ENCODE measurements around the gene HOXA3. TPM values are rescaled to one million over a fixed set of nuclear protein-coding genes. Genes with fewer than 3 reads are reported as not detected.

Gene HOXA3
- total and polyA plus RNA-seq, 10 of the 15 experiments (the other 5 are each of a cell fraction or from before 2014, with no cell fraction given): 0.05 TPM; not detected in 9

DNA sequence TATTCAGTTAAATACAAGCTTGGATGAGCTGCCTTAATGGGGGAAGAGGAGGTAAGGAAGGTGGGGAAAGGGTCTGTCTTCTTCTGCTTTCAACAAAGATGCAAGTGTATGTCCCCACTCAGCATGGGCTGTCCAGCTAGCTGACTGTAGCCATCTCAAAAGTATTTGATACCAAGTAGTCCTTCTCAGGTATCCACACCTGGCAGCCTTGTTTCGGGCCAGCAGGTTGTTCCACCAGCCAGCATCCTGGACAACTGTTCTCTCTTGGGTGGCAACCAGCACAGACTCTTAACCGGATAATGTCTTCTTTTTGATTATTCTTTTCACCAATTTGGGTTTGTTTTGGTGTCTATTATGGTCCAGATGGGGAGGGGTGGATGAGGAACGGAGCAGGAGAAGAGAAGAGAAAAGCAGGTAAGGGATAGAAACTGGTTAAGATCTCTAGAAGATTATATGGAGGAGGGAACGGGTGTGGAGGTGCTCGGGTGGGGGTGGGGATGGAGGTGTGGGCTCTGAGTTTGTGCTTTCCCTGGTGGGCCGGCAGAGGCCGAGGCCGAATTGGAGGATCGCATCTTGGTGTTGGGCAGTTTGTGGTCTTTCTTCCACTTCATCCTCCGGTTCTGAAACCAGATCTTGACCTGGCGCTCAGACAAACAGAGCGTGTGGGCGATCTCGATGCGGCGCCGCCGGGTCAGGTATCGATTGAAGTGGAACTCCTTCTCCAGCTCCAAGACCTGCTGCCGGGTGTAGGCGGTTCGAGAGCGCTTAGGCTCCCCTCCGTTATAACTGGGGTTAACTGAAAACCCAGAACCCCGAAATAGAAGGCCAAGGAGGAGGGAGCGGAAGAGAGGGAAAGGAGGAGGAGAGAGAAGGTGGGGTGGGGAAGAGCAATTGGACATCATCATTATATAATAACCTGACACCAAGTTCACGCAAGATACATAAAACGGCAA is 23.3 kb downstream of the HOXA3 start:
- Histone ChIP-seq H3K27ac (ENCODE audit: control insufficient read depth, insufficient read depth) (no peak overlapping the region), H2AFZ (ENCODE audit: control insufficient read depth, low read depth, low read length) (no peak overlapping the region), H3K36me3 (ENCODE audit: control insufficient read depth in 2 of 2, insufficient read depth in 2 of 2, low read length in 1 of 2) (no peaks in the 10 kb centered on the region), H3K9me3 (replicated peaks; ENCODE audit: control insufficient read depth, insufficient read depth, low read length) (no peaks in the 10 kb centered on the region; the same call in 2 of the 3 replicates), H3K4me1 (ENCODE audit: control insufficient read depth, insufficient read depth, low read length) (no peaks in the 10 kb centered on the region), H4K20me1 (ENCODE audit: control insufficient read depth, insufficient read depth) (no peaks in the 10 kb centered on the region), H3K79me2 (ENCODE audit: control insufficient read depth, insufficient read depth, low read length) (no peaks in the 10 kb centered on the region), H3K9ac (ENCODE audit: control insufficient read depth, insufficient read depth, low read length) (no peak overlapping the region), H3K4me2 (ENCODE audit: control insufficient read depth, insufficient read depth) (no peak overlapping the region), H3K4me3 (no peak overlapping the region), H3K27me3 (replicated peaks in 1 of 2; ENCODE audit: control insufficient read depth in 2 of 2, insufficient read depth in 2 of 2, low read length in 1 of 2) (peaks cover 0 to 2% of the 10 kb centered on the region in 2 experiments; a peak in 2 of 4 replicates)
- intact Hi-C loops (cut with micrococcal nuclease; ENCODE audit: unreplicated experiment) (no loop called here), in situ Hi-C loops (cut with MboI) (no loop called here)
- TF ChIP-seq, protein P1, sequence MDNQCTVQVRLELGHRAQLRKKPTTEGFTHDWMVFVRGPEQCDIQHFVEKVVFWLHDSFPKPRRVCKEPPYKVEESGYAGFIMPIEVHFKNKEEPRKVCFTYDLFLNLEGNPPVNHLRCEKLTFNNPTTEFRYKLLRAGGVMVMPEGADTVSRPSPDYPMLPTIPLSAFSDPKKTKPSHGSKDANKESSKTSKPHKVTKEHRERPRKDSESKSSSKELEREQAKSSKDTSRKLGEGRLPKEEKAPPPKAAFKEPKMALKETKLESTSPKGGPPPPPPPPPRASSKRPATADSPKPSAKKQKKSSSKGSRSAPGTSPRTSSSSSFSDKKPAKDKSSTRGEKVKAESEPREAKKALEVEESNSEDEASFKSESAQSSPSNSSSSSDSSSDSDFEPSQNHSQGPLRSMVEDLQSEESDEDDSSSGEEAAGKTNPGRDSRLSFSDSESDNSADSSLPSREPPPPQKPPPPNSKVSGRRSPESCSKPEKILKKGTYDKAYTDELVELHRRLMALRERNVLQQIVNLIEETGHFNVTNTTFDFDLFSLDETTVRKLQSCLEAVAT (IDR thresholded peaks at IDR 0.05): no peak
- TF ChIP-seq MTA2 (IDR thresholded peaks at IDR 0.05; ENCODE audit: low read depth): no peak
- no TSS peak for BruUV-seq (replicated peaks)
- ATAC-seq (no peak), DNase-seq (ENCODE audit: low read depth, low spot score) (no peak), FAIRE-seq (no peak)
- 92% methylated on average over 28 of the region's 28 CpGs for WGBS (ENCODE audit: insufficient coverage, insufficient replicate concordance, low lambda C conversion rate, missing lambda C conversion rate)
- SMC1A ChIA-PET (ENCODE audit: uncharacterized antibody, unreplicated experiment): interaction anchor here (1.0 kb wide), 1 partner anchor 22 kb away, joined by 3 read pairs; no protein-coding TSS in a partner anchor
- RAD21 ChIA-PET (ENCODE audit: unreplicated experiment): no interaction called here
- CTCF ChIA-PET: interaction anchor here (0.9 kb wide), 1 partner anchor 21 kb away, joined by 4 read pairs; no protein-coding TSS in a partner anchor
- POLR2A ChIA-PET: no interaction called here

DNA sequence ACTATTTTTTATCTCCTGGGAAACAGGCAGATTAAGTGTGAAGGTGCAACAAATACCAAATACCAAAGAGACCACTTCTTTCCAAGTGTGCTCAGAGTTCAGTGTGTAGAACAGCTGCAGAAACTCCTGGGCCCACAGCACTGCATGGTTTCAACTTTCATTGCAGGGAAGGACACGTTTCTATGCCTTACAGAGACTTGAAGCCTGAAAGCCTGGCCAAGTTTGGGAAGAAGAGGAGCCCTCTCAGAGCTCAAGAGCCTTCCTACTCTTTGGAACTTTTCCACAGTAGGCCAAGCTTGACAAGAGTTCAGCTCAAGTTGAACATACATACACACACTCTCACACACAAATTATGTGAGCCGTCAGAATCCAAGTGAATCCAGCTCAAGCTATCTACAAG is 24.3 kb downstream of the HOXA3 start:
- Histone ChIP-seq H3K27me3 (replicated peaks in 1 of 2; ENCODE audit: control insufficient read depth in 2 of 2, insufficient read depth in 2 of 2, low read length in 1 of 2) (peaks cover 0 to 2% of the 10 kb centered on the region in 2 experiments; a peak in 2 of 4 replicates), H3K27ac (ENCODE audit: control insufficient read depth, insufficient read depth) (no peak overlapping the region), H3K4me1 (ENCODE audit: control insufficient read depth, insufficient read depth, low read length) (no peaks in the 10 kb centered on the region), H3K4me3 (no peak overlapping the region), H3K9me3 (replicated peaks; ENCODE audit: control insufficient read depth, insufficient read depth, low read length) (no peaks in the 10 kb centered on the region; the same call in 2 of the 3 replicates), H4K20me1 (ENCODE audit: control insufficient read depth, insufficient read depth) (no peaks in the 10 kb centered on the region), H3K9ac (ENCODE audit: control insufficient read depth, insufficient read depth, low read length) (no peak overlapping the region), H3K79me2 (ENCODE audit: control insufficient read depth, insufficient read depth, low read length) (no peaks in the 10 kb centered on the region), H3K36me3 (ENCODE audit: control insufficient read depth in 2 of 2, insufficient read depth in 2 of 2, low read length in 1 of 2) (no peaks in the 10 kb centered on the region), H2AFZ (ENCODE audit: control insufficient read depth, low read depth, low read length) (no peak overlapping the region), H3K4me2 (ENCODE audit: control insufficient read depth, insufficient read depth) (no peak overlapping the region)
- RAD21 ChIA-PET (ENCODE audit: unreplicated experiment): no interaction called here
- no peak for ATAC-seq
- SMC1A ChIA-PET (ENCODE audit: uncharacterized antibody, unreplicated experiment): interaction anchor here (1.0 to 1.2 kb wide), 2 partner anchors 23 to 101 kb away, joined by 3 read pairs; no protein-coding TSS in a partner anchor
- no peak for DNase-seq (ENCODE audit: low read depth, low spot score)
- in situ Hi-C loops (cut with MboI): no loop called here
- BruUV-seq (replicated peaks): no TSS peak
- intact Hi-C loops (cut with micrococcal nuclease; ENCODE audit: unreplicated experiment): no loop called here
- WGBS (ENCODE audit: insufficient coverage, insufficient replicate concordance, low lambda C conversion rate, missing lambda C conversion rate): 50% methylated on average over 2 of the region's 2 CpGs
- no peak for FAIRE-seq
- TF ChIP-seq MTA3 (IDR thresholded peaks at IDR 0.05; ENCODE audit: borderline replicate concordance, low read length) (no peak), DPF2 (IDR thresholded peaks at IDR 0.05) (no peak), ZNF622 (IDR thresholded peaks at IDR 0.05) (no peak)
- POLR2A ChIA-PET: no interaction called here
- CTCF ChIA-PET: interaction anchor here (0.9 kb wide), 1 partner anchor 22 kb away, joined by 4 read pairs; no protein-coding TSS in a partner anchor

Data from GM12878 (cell line).